Measurements from ENCODE around the gene MYRIP. TPM values are rescaled to one million over a fixed set of nuclear protein-coding genes. Genes with fewer than 3 reads are reported as not detected.

MYRIP gene
- total and polyA plus RNA-seq, 12 donors: 0.45 to 2.7 (median 1.3) TPM

DNA sequence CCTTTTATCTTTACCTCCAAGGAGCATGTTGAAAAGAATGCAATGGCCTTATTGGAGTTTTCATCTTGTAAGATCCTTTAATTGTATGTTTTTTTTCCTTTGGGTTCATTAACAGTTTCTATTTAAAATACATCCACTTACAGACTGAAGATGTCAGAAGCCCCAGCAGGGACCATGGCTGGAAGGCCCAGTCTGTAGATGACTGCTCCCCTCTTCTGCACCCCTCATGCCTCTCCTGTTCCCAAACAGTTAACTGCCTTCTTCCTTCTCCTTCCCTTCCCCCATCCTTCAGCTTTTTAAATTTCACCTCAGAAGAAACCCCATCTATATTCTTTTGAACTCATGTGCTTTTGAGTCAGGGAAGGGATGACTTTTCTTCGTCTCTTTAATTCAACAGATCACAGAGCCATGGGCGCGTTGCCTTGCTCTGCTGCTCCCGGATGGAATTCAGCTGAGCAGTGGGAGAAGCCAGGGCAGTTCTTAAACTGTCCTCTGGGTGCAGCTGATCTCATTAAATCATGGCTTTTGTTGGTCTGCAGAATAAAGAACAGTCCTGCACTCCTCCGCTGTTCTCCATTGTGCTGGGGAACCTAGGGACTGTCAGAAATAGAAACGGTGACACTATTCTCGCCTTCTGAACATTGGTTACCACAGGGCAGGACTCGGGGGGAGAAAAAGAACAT is 428.6 kb downstream of the MYRIP start:
- TF ChIP-seq, protein P1, sequence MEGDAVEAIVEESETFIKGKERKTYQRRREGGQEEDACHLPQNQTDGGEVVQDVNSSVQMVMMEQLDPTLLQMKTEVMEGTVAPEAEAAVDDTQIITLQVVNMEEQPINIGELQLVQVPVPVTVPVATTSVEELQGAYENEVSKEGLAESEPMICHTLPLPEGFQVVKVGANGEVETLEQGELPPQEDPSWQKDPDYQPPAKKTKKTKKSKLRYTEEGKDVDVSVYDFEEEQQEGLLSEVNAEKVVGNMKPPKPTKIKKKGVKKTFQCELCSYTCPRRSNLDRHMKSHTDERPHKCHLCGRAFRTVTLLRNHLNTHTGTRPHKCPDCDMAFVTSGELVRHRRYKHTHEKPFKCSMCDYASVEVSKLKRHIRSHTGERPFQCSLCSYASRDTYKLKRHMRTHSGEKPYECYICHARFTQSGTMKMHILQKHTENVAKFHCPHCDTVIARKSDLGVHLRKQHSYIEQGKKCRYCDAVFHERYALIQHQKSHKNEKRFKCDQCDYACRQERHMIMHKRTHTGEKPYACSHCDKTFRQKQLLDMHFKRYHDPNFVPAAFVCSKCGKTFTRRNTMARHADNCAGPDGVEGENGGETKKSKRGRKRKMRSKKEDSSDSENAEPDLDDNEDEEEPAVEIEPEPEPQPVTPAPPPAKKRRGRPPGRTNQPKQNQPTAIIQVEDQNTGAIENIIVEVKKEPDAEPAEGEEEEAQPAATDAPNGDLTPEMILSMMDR (IDR thresholded peaks at IDR 0.05): peak; percentile 17 to 55 (median 35)
- H3K4me1 ChIP-seq: peaks cover 0 to 16% (median 0%) of the 10 kb centered on the region in 9 donors
- peak in 1 of 2 donors; percentile 31 for DNase-seq
- no peak overlapping the region for H3K4me3 ChIP-seq
- H3K27me3 ChIP-seq: no peaks in the 10 kb centered on the region
- intact Hi-C loops (cut with DNase I): no loop called here
- H3K9me3 ChIP-seq: peaks cover 0 to 2% (median 0%) of the 10 kb centered on the region in 11 donors
- peaks cover 0 to 3% (median 0%) of the 10 kb centered on the region in 9 donors for H3K36me3 ChIP-seq
- ATAC-seq: peak; percentile 64 to 97 (median 94)
- WGBS, 2 donors: 41 to 50% methylated on average over 8 of the region's 8 CpGs
- peak overlapping the region in 7 of 10 donors; percentile 1 to 78 (median 56) for H3K27ac ChIP-seq

DNA sequence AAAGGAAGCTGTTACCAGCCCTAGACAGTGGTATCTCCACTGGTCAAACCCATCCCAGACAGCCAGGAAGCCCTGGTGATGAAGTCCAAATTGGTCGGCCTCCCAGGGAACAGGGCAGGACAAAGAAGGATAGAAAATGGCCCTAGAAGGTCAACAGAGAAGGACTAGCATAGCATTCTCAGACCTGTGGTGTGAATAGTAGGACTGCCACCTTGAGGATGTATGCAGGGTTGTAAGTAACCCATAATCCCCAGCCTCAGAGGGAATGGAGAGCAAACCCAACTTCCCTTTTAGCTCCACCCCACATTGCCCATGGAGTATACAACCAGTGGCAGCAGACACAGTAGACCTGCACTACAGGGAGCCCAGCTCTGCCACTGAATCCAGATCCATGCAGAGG is 431.5 kb downstream of the MYRIP start:
- Histone ChIP-seq H3K27me3 (no peaks in the 10 kb centered on the region), H3K4me3 (no peak overlapping the region), H3K9me3 (no peaks in the 10 kb centered on the region), H3K36me3 (peaks cover 0 to 6% (median 0%) of the 10 kb centered on the region in 9 donors), H3K4me1 (peaks cover 0 to 16% (median 0%) of the 10 kb centered on the region in 9 donors), H3K27ac (no peak overlapping the region)
- intact Hi-C loops (cut with DNase I): no loop called here
- TF ChIP-seq, protein P1 (IDR thresholded peaks at IDR 0.05): no peak
- DNase-seq: no peak
- no peak for ATAC-seq
- 97 to 100% methylated on average over 1 of the region's 1 CpG for WGBS, 2 donors

DNA sequence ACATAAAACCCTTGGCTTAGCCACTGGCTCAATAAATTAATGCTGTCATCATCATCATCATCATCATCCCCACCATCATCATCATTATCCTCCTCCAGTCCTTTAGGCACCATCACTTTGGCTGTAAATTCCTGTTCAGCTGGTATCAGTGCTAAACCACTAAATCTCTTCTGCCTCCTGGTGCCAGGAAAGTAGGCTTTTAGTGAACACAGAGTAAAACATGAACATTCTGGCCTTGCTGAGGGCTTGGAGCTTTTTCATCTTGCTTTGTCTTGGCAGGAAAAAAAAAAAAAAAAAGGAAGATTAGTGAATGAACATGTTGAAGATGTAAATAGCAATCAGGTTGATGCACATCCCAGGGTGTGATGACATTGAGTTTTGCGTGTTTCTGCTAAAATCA is 432.8 kb downstream of the MYRIP start:
- ATAC-seq: no peak
- Histone ChIP-seq H3K36me3 (peaks cover 0 to 6% (median 0%) of the 10 kb centered on the region in 9 donors), H3K4me3 (no peak overlapping the region), H3K9me3 (no peaks in the 10 kb centered on the region), H3K4me1 (peaks cover 0 to 14% (median 0%) of the 10 kb centered on the region in 9 donors), H3K27ac (no peak overlapping the region), H3K27me3 (no peaks in the 10 kb centered on the region)
- DNase-seq: no peak
- WGBS, 2 donors: 93 to 97% methylated on average over 1 of the region's 1 CpG
- TF ChIP-seq, protein P1 (IDR thresholded peaks at IDR 0.05): no peak
- intact Hi-C loops (cut with DNase I): no loop called here

DNA sequence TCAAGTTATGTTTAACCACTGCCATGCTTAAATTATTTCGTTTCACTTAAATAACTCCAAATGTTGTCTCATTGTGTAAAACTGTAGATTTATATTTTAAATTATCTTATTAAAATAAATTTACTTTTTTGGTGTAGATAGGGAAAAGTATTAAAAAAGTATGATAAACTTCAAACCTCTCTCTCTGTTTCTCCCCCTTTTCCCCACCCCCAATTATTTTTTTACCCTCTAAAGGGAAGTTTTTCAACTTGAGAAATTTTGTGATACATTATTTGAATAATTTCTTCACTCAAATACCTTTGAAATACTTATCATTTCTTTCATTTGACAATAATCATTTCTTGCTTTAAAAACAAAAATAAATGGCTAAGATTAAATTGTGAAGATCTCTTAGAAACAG is 433.2 kb downstream of the MYRIP start:
- no peak overlapping the region for H3K4me3 ChIP-seq
- intact Hi-C loops (cut with DNase I): no loop called here
- TF ChIP-seq, protein P1 (IDR thresholded peaks at IDR 0.05): no peak
- no peaks in the 10 kb centered on the region for H3K9me3 ChIP-seq
- 88 to 92% methylated on average over 1 of the region's 1 CpG for WGBS, 2 donors
- DNase-seq (no peak), ATAC-seq (no peak)
- H3K27me3 ChIP-seq: no peaks in the 10 kb centered on the region
- H3K27ac ChIP-seq: no peak overlapping the region
- peaks cover 0 to 6% (median 0%) of the 10 kb centered on the region in 9 donors for H3K36me3 ChIP-seq
- peaks cover 0 to 9% (median 0%) of the 10 kb centered on the region in 9 donors for H3K4me1 ChIP-seq

Measured in heart right ventricle (tissue), 16 donors.